Fibroblast of lung (primary cell): ENCODE results near the gene VCP.

ENCODE experiments used
- CTCF ChIP-seq, 2 donors: IDR thresholded peaks in 1 of 2; conservative IDR thresholded peaks in 1 of 2; 1 replicate in 1 of 2; 2 replicates in 1 of 2; pipeline ENCODE4 v1.5.1; 2011 to 2012; ENCODE audit warnings: low read length in 2 of 2, control low read depth in 1 of 2, inconsistent platforms in 1 of 2, low read depth in 1 of 2, mild to moderate bottlenecking in 1 of 2
- EZH2 ChIP-seq: IDR thresholded peaks from 2 replicates; pipeline ENCODE4 v1.5.1; 2012; ENCODE audit warnings: low read length, control low read depth, mild to moderate bottlenecking; ENCODE audit errors: missing control alignments

- TF ChIP-seq CTCF (conservative IDR thresholded peaks at IDR 0.05 in 1 of 2, IDR thresholded peaks at IDR 0.05 in 1 of 2; ENCODE audit: low read depth in 1 of 2, low read length in 2 of 2) (no peak), EZH2 (no peak)
Observed at GRCh38 chr9:35116539-35116897, 44.1 kb upstream of the VCP start.
